Breast epithelium (tissue), 4 donors: Measurements from ENCODE around the gene TVP23C. TPM values are rescaled to one million over a fixed set of nuclear protein-coding genes. Genes with fewer than 3 reads are reported as not detected.

Experiments
- DNase-seq, 2 donors: peaks; one replicate each; pipeline ENCODE4 v3.0.0-alpha.2; 2019; ENCODE audit warnings: low spot score in 2 of 2
- H3K27ac ChIP-seq, 2 donors: fragments of 200-600 bp; sonication (generic) in 1 of 2; one replicate each; pipeline ENCODE4 v1.5.1; 2016 to 2019; ENCODE audit warnings: mild to moderate bottlenecking in 1 of 2
- H3K27me3 ChIP-seq, 2 donors: fragments of 200-600 bp; sonication (generic) in 1 of 2; one replicate each; pipeline versions ENCODE4 v1.5.1 to v1.6.0; 2017 to 2019; ENCODE audit warnings: control low read depth in 1 of 2, mild to moderate bottlenecking in 1 of 2
- H3K36me3 ChIP-seq: fragments of 200-600 bp; one replicate; pipeline ENCODE4 v1.5.1; 2019
- H3K4me1 ChIP-seq, 2 donors: fragments of 200-600 bp; sonication (generic); one replicate each; pipeline ENCODE4 v1.5.1; 2016 to 2019; ENCODE audit warnings: control low read depth in 1 of 2
- H3K4me3 ChIP-seq, 3 donors: fragments of 200-600 bp; sonication (generic); 1 replicate in 2 of 3; 2 replicates in 1 of 3; pipeline ENCODE4 v1.5.1; 2016 to 2019; ENCODE audit warnings: mild to moderate bottlenecking in 3 of 3, moderate library complexity in 2 of 3
- H3K9me3 ChIP-seq, 2 donors: fragments of 200-600 bp; sonication (generic) in 1 of 2; one replicate each; pipeline ENCODE4 v1.5.1; 2016 to 2019; ENCODE audit warnings: control low read depth in 1 of 2
- CTCF ChIP-seq, 3 donors: fragments of 450-650 bp; IDR thresholded peaks; one replicate each; pipeline ENCODE4 v1.5.1; 2016 to 2017; ENCODE audit warnings: antibody characterized with exemption in 3 of 3, mild to moderate bottlenecking in 3 of 3, moderate library complexity in 3 of 3
- POLR2A ChIP-seq: fragments of 450-650 bp; IDR thresholded peaks from one replicate; pipeline ENCODE4 v1.6.1; 2016; ENCODE audit warnings: antibody characterized with exemption, mild to moderate bottlenecking, moderate library complexity
- POLR2AphosphoS5 ChIP-seq, 3 donors: sonication (generic); formaldehyde crosslinking; IDR thresholded peaks; one replicate each; pipeline ENCODE4 v1.6.1; 2017; ENCODE audit warnings: antibody characterized with exemption in 3 of 3
- intact Hi-C: fragments of 100-400 bp; cut with DNase I; formaldehyde crosslinking; loops from one replicate; pipeline ENCODE4 v1.15.1; 2023; ENCODE audit warnings: low total_unique reads
- total RNA-seq, 3 donors: library from RNA; depleted of rRNA; stranded (reverse); fragments of >200 nt; gene quantifications; one replicate each; pipeline ENCODE4 v1.1.0, GENCODE V29; 2016

Gene TVP23C
- total RNA-seq, 3 donors from 2014 or later, result 11.8 to 38.6 (median 37.4) TPM

DNA sequence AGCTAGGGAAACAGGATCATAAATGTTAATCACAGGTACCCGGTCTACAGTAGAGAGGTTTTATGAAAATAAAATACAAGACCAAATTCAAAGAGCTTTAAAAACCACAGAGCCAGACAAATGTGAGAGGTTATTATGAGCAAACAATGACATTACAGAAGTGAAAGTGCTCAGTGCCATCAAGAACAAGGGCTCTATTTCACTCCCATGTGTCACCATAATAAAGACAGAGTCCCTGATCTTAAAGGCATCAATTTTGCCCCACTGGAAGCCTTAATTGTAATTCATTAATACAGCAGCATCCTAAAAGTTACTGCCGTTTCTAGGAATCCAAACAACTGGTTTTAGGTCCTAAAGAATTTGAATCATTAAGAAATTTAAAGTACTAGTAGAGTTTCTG is 52.1 kb downstream of the TVP23C start:
- no peaks in the 10 kb centered on the region for H3K36me3 ChIP-seq
- TF ChIP-seq POLR2AphosphoS5 (IDR thresholded peaks at IDR 0.05), result no peak
- no peak for TF ChIP-seq CTCF (IDR thresholded peaks at IDR 0.05)
- TF ChIP-seq POLR2A, result no peak
- H3K4me1 ChIP-seq, result no peaks in the 10 kb centered on the region
- H3K27ac ChIP-seq, result no peak overlapping the region
- no peak overlapping the region for H3K4me3 ChIP-seq
- H3K27me3 ChIP-seq, result no peaks in the 10 kb centered on the region
- intact Hi-C loops, result no loop called here
- no peak for DNase-seq
- H3K9me3 ChIP-seq, result no peaks in the 10 kb centered on the region

- no peaks in the 10 kb centered on the region for H3K27me3 ChIP-seq
- H3K27ac ChIP-seq, result no peak overlapping the region
- H3K4me3 ChIP-seq, result no peak overlapping the region
- no peak for DNase-seq
- no peaks in the 10 kb centered on the region for H3K9me3 ChIP-seq
- H3K4me1 ChIP-seq, result no peaks in the 10 kb centered on the region
- intact Hi-C loops, result no loop called here
- TF ChIP-seq CTCF (IDR thresholded peaks at IDR 0.05) (no peak), POLR2AphosphoS5 (IDR thresholded peaks at IDR 0.05) (no peak), POLR2A (no peak)
- H3K36me3 ChIP-seq, result no peaks in the 10 kb centered on the region
These were observed 52.9 kb downstream of the TVP23C start for GRCh38 chr17:15510361-15510760.

DNA sequence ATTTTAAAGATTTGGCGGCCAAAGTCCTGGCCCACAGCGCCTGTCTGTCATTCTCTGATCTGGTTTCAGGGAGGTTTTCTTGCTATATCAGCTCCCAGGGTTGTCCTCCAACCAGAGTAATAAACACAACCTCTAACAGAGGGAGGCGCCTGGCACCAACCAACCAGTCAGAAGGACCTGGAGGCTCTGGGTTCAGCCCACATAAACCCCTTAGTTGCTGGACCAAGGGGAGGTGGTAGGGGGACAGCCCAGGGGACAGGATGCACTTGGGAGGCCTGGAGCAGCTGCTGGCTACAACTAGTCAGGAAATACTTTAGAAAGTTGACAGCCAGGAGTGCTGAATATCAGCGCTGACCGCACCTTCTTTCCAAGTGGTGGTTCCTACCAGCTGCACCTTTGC is 54.2 kb downstream of the TVP23C start:
- Histone ChIP-seq H3K27me3 (no peaks in the 10 kb centered on the region), H3K36me3 (no peaks in the 10 kb centered on the region), H3K4me1 (no peaks in the 10 kb centered on the region), H3K4me3 (no peak overlapping the region), H3K27ac (no peak overlapping the region), H3K9me3 (no peaks in the 10 kb centered on the region)
- intact Hi-C loops, result loop anchor here (10.0 kb wide), 1 partner anchor 646 kb away; no protein-coding TSS in a partner anchor
- TF ChIP-seq CTCF (IDR thresholded peaks at IDR 0.05) (no peak), POLR2A (no peak)
- no peak for DNase-seq

DNA sequence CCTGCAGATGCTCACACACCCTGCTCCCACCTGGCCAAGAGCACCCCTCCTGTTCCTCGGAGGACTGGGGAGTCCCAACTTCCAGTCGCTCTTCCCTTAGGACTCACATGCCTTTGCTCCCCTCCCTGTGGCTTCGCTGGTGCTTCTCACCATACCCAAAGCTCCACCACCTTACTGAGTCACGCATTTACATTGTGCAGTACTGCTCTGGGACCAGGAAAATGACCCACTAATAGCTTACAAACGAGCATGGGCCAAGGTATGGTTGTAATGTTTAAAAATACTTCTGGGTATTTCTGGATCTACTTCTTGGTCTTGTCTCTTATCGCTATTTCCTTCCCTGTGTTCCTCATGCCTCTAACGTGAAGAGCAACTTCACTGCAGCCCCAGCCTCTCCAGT is 54.8 kb downstream of the TVP23C start:
- intact Hi-C loops, result loop anchor here (10.0 kb wide), 1 partner anchor 646 kb away; no protein-coding TSS in a partner anchor
- Histone ChIP-seq H3K4me1 (no peaks in the 10 kb centered on the region), H3K27ac (no peak overlapping the region), H3K9me3 (no peaks in the 10 kb centered on the region), H3K4me3 (no peak overlapping the region), H3K27me3 (no peaks in the 10 kb centered on the region), H3K36me3 (no peaks in the 10 kb centered on the region)
- DNase-seq, result no peak
- TF ChIP-seq POLR2A (no peak), CTCF (IDR thresholded peaks at IDR 0.05) (no peak), POLR2AphosphoS5 (IDR thresholded peaks at IDR 0.05) (no peak)

DNA sequence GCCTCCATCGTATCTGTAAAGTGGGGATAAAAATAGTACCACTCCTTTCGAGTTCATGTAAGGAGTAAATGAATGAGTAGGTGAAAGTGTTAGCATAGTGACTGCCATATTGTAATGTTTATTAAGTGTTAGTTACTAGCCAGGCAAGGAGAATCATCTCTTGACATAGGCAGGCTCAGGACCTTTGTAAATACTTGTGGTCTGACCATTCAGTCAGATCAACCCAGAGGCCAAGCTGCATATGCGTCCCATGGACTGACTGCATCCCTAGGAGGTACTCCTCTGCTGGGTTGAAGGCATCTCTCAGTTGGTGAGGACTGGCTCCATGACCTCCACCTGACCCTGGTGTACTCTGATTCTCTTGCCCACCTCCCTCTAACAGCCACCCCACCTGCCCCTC is 55.4 kb downstream of the TVP23C start:
- no peak overlapping the region for H3K4me3 ChIP-seq
- H3K36me3 ChIP-seq, result no peaks in the 10 kb centered on the region
- no peaks in the 10 kb centered on the region for H3K27me3 ChIP-seq
- no peaks in the 10 kb centered on the region for H3K4me1 ChIP-seq
- H3K9me3 ChIP-seq, result no peaks in the 10 kb centered on the region
- TF ChIP-seq POLR2A, result no peak
- TF ChIP-seq CTCF (IDR thresholded peaks at IDR 0.05), result no peak
- TF ChIP-seq POLR2AphosphoS5 (IDR thresholded peaks at IDR 0.05), result no peak
- no peak for DNase-seq
- intact Hi-C loops, result loop anchor here (10.0 kb wide), 1 partner anchor 647 kb away; no protein-coding TSS in a partner anchor
- H3K27ac ChIP-seq, result no peak overlapping the region
